A673 (cell line): Measurements from ENCODE around the gene ADORA2A.

ENCODE experiments used
- CTCF ChIP-seq: fragments of 300-800, 200-600 bp; sonication (generic); conservative IDR thresholded peaks from 2 replicates; pipeline ENCODE4 v1.5.1; 2017; ENCODE audit warnings: low read depth, mild to moderate bottlenecking, antibody characterized with exemption, low read length, moderate library complexity, mixed read lengths
- EZH2 ChIP-seq: fragments of 200-600 bp; sonication (generic); IDR thresholded peaks from 2 replicates; pipeline ENCODE4 v1.6.1; 2017; ENCODE audit warnings: borderline replicate concordance, low read depth, mild to moderate bottlenecking, mixed read lengths, antibody characterized with exemption, low read length; ENCODE audit not compliant: poor library complexity, severe bottlenecking

- no peak for TF ChIP-seq CTCF
- no peak for TF ChIP-seq EZH2
Measured at GRCh38 chr22:24389680-24390079, 37.7 kb upstream of the ADORA2A start.
